ENCODE results near the gene PER2. TPM values are rescaled to one million over a fixed set of nuclear protein-coding genes. Genes with fewer than 3 reads are reported as not detected.

Gene PER2
- total and polyA plus RNA-seq, 2 of the 4 experiments (the other 2 are of a cell fraction), result 1.7 to 3.2 TPM

- no peak overlapping the region for H3K18ac ChIP-seq (ENCODE audit: low read depth, low read length)
- dilution Hi-C loops (cut with HindIII; ENCODE audit: low sequenced_read_pairs, unreplicated experiment) (no loop called here), in situ Hi-C loops (cut with MboI; ENCODE audit: low sequenced_read_pairs) (no loop called here), intact Hi-C loops (cut with micrococcal nuclease) (loop anchor here (10.0 kb wide), 1 partner anchor 607 kb away; no protein-coding TSS in a partner anchor)
- no TSS peak for BruUV-seq (replicated peaks)
- no peak overlapping the region for H4K5ac ChIP-seq (ENCODE audit: low read depth, low read length)
- no peak overlapping the region for H4K91ac ChIP-seq (ENCODE audit: insufficient read depth, low read depth, low read length)
- H3K23ac ChIP-seq (ENCODE audit: low read depth, low read length), result no peak overlapping the region
- H3K9me3 ChIP-seq (ENCODE audit: control insufficient read depth, insufficient read depth, low read length), result no peaks in the 10 kb centered on the region
- H2AFZ ChIP-seq (replicated peaks; ENCODE audit: low read length, poor library complexity), result no peak overlapping the region
- H3K56ac ChIP-seq (ENCODE audit: extremely low read depth, insufficient read depth, low read length), result no peak overlapping the region
- H2BK120ac ChIP-seq (ENCODE audit: low read depth, low read length), result no peak overlapping the region
- CTCF ChIA-PET, result no interaction called here
- no peak overlapping the region for H3K27ac ChIP-seq (ENCODE audit: insufficient read depth, low read length)
- no peak overlapping the region for H2BK5ac ChIP-seq (ENCODE audit: low read depth, low read length, poor library complexity, severe bottlenecking)
- H3K4me2 ChIP-seq (ENCODE audit: low read depth, low read length), result no peak overlapping the region
- peaks cover 17 to 54% of the 10 kb centered on the region in 2 experiments for H3K79me1 ChIP-seq (ENCODE audit: low read depth in 1 of 2, low read length in 2 of 2)
- no peaks in the 10 kb centered on the region for H3K27me3 ChIP-seq (ENCODE audit: control insufficient read depth, insufficient read depth, low read length)
- H3K36me3 ChIP-seq (ENCODE audit: control insufficient read depth, insufficient read depth, low read length), result 0 out of 2 replicates have a peak, but pooled peaks cover 2% of the 10 kb centered on the region
- peaks cover 14% of the 10 kb centered on the region for H3K9me1 ChIP-seq (ENCODE audit: insufficient read depth, low read length)
- peaks cover 14% of the 10 kb centered on the region for H3K4me1 ChIP-seq (ENCODE audit: control insufficient read depth, insufficient read depth, low read length)
- POLR2A ChIA-PET (ENCODE audit: unreplicated experiment), result no interaction called here
- H2AK5ac ChIP-seq (ENCODE audit: low read depth, low read length), result no peak overlapping the region
- DNase-seq (no peak), ATAC-seq (ENCODE audit: low read depth) (no peak)
- H2BK15ac ChIP-seq (ENCODE audit: low read depth, low read length), result no peak overlapping the region
- no peak overlapping the region for H3K4ac ChIP-seq (ENCODE audit: low read depth, low read length)
- H2AK9ac ChIP-seq (replicated peaks; ENCODE audit: low read depth, low read length, poor library complexity), result no peak overlapping the region
- H4K8ac ChIP-seq (ENCODE audit: low read depth in 2 of 2, low read length in 2 of 2), result no peak overlapping the region
- no peak overlapping the region for H3K14ac ChIP-seq (replicated peaks; ENCODE audit: low read depth, low read length)
- no peak for TF ChIP-seq CEBPB (IDR thresholded peaks at IDR 0.05; ENCODE audit: low read depth, low read length)
- no peak for TF ChIP-seq ELK1 (IDR thresholded peaks at IDR 0.05; ENCODE audit: borderline replicate concordance, low read depth, low read length)
- no peak for TF ChIP-seq FOS (IDR thresholded peaks at IDR 0.05; ENCODE audit: low read depth, low read length)
- no peak for TF ChIP-seq CTCF (conservative IDR thresholded peaks at IDR 0.05; ENCODE audit: low read depth, low read length)
- TF ChIP-seq RAD21 (IDR thresholded peaks at IDR 0.05; ENCODE audit: low read length), result no peak
- H3K9ac ChIP-seq (ENCODE audit: low read depth, low read length), result no peak overlapping the region
- H3K4me3 ChIP-seq (ENCODE audit: insufficient read depth, low read depth, low read length), result no peak overlapping the region
- H4K20me1 ChIP-seq (ENCODE audit: insufficient read depth, low read length), result no peaks in the 10 kb centered on the region; the same call in 1 of the 2 replicates
- WGBS, 2 experiments (ENCODE audit: extremely low coverage in 2 of 2, insufficient read length in 1 of 2), result 80% methylated on average over 3 of the region's 13 CpGs; no CpG with 5 or more reads in 1 of the 2 experiments
- no peak overlapping the region for H2BK20ac ChIP-seq (ENCODE audit: low read depth, low read length)
These were observed 6.5 kb downstream of the PER2 start for GRCh38 chr2:238281826-238282480.

Data from IMR-90 (cell line).